MM.1S (cell line): Measurements from ENCODE around the gene SHC2.

Experiments
- DNase-seq: peaks from one replicate; pipeline ENCODE4 v3.0.0-alpha.2; 2015
- H2AFZ ChIP-seq: fragments of 300-600 bp; sonication (generic); 2 replicates; pipeline ENCODE4 v1.6.0; 2016; ENCODE audit warnings: antibody characterized with exemption, low read length
- H3F3A ChIP-seq: fragments of 300-600 bp; sonication (generic); 2 replicates; pipeline ENCODE4 v1.6.1; 2016; ENCODE audit warnings: mild to moderate bottlenecking, antibody characterized with exemption, low read length, moderate library complexity, mixed read lengths; ENCODE audit not compliant: insufficient read depth
- H3K27ac ChIP-seq: fragments of 300-600 bp; sonication (generic); 2 replicates; pipeline ENCODE4 v1.5.1; 2016; ENCODE audit warnings: mild to moderate bottlenecking, low read length
- H3K27me3 ChIP-seq: fragments of 300-600 bp; sonication (generic); replicated peaks from 2 replicates; pipeline ENCODE4 v1.6.0; 2016; ENCODE audit warnings: low read length; ENCODE audit not compliant: insufficient read depth
- H3K36me3 ChIP-seq: fragments of 300-600 bp; sonication (generic); replicated peaks from 2 replicates; pipeline ENCODE4 v1.6.1; 2016; ENCODE audit warnings: mild to moderate bottlenecking, low read length, mixed read lengths; ENCODE audit not compliant: insufficient read depth
- H3K4me1 ChIP-seq: fragments of 300-600 bp; sonication (generic); 2 replicates; pipeline ENCODE4 v1.6.1; 2016; ENCODE audit warnings: low read length, mixed read lengths
- H3K4me2 ChIP-seq: fragments of 300-600 bp; sonication (generic); 2 replicates; pipeline ENCODE4 v1.6.0; 2016; ENCODE audit warnings: low read depth, low read length
- H3K4me3 ChIP-seq: fragments of 300-600 bp; sonication (generic); 2 replicates; pipeline ENCODE4 v1.5.1; 2016; ENCODE audit warnings: low read length, mixed read lengths
- H3K79me2 ChIP-seq: fragments of 300-600 bp; sonication (generic); 2 replicates; pipeline ENCODE4 v1.6.1; 2016; ENCODE audit warnings: mixed run types, low read length, mixed read lengths
- H3K9ac ChIP-seq: fragments of 300-600 bp; sonication (generic); 2 replicates; pipeline ENCODE4 v1.6.1; 2016; ENCODE audit warnings: low read length, mixed read lengths
- H3K9me2 ChIP-seq: fragments of 300-600 bp; sonication (generic); replicated peaks from 2 replicates; pipeline ENCODE4 v1.6.1; 2016; ENCODE audit warnings: mild to moderate bottlenecking, low read length, mixed read lengths; ENCODE audit not compliant: insufficient read depth
- H3K9me3 ChIP-seq: fragments of 300-600 bp; sonication (generic); replicated peaks from 2 replicates; pipeline ENCODE4 v1.6.1; 2016; ENCODE audit warnings: mild to moderate bottlenecking, low read length, mixed read lengths; ENCODE audit not compliant: insufficient read depth
- H4K20me1 ChIP-seq: fragments of 300-600 bp; sonication (generic); 2 replicates; pipeline ENCODE4 v1.6.1; 2016; ENCODE audit warnings: mild to moderate bottlenecking, low read length, moderate library complexity, mixed read lengths; ENCODE audit not compliant: insufficient read depth
- CTCF ChIP-seq: fragments of 300-600 bp; sonication (generic); IDR thresholded peaks from 2 replicates; pipeline ENCODE4 v1.5.1; 2016; ENCODE audit warnings: antibody characterized with exemption, low read length, mixed read lengths
- EZH2 ChIP-seq: fragments of 300-600 bp; sonication (generic); optimal IDR thresholded peaks from 2 replicates; pipeline ENCODE3; 2017; ENCODE audit warnings: low read depth, mild to moderate bottlenecking, antibody characterized with exemption, low read length, mixed read lengths
- EZH2phosphoT487 ChIP-seq: fragments of 300-600 bp; sonication (generic); IDR thresholded peaks from 2 replicates; pipeline ENCODE4 v1.6.1; 2018; ENCODE audit warnings: antibody characterized with exemption, low read length

The SHC2 gene

GRCh38 chr19:416416-416815 lies 44.4 kb downstream of the SHC2 start:
- no peak for TF ChIP-seq EZH2
- TF ChIP-seq EZH2phosphoT487: no peak
- TF ChIP-seq CTCF: no peak

GRCh38 chr19:415292-415691 lies 45.5 kb downstream of the SHC2 start:
- no peak for TF ChIP-seq EZH2
- TF ChIP-seq EZH2phosphoT487: no peak
- TF ChIP-seq CTCF: no peak
- no peak overlapping the region for H3K9ac ChIP-seq
- no peak overlapping the region for H3K4me3 ChIP-seq
- H3K27me3 ChIP-seq: peaks cover 92% of the 10 kb centered on the region
- no peaks in the 10 kb centered on the region for H3K4me1 ChIP-seq
- DNase-seq: no peak
- no peaks in the 10 kb centered on the region for H3K36me3 ChIP-seq
- no peaks in the 10 kb centered on the region for H3K9me2 ChIP-seq
- no peak overlapping the region for H3K27ac ChIP-seq
- H3K9me3 ChIP-seq: no peaks in the 10 kb centered on the region
- H3F3A ChIP-seq: no peaks in the 10 kb centered on the region
- H4K20me1 ChIP-seq: no peaks in the 10 kb centered on the region
- H2AFZ ChIP-seq: no peak overlapping the region
- H3K79me2 ChIP-seq: no peaks in the 10 kb centered on the region
- no peak overlapping the region for H3K4me2 ChIP-seq

More at GRCh38 chr19:416416-416815, 44.4 kb downstream of the SHC2 start:
- H3K4me3 ChIP-seq: no peak overlapping the region
- no peak overlapping the region for H2AFZ ChIP-seq
- H3K9ac ChIP-seq: no peak overlapping the region
- no peak overlapping the region for H3K4me2 ChIP-seq
- no peaks in the 10 kb centered on the region for H3K79me2 ChIP-seq
- peaks cover 97% of the 10 kb centered on the region for H3K27me3 ChIP-seq
- H3K9me3 ChIP-seq: no peaks in the 10 kb centered on the region
- H3K9me2 ChIP-seq: no peaks in the 10 kb centered on the region
- no peak for DNase-seq
- no peaks in the 10 kb centered on the region for H4K20me1 ChIP-seq
- H3K4me1 ChIP-seq: no peaks in the 10 kb centered on the region
- H3F3A ChIP-seq: no peaks in the 10 kb centered on the region
- no peaks in the 10 kb centered on the region for H3K36me3 ChIP-seq
- H3K27ac ChIP-seq: no peak overlapping the region

GRCh38 chr19:413756-414420 lies 46.9 kb downstream of the SHC2 start:
- Histone ChIP-seq H3K9ac (no peak overlapping the region), H3K79me2 (no peaks in the 10 kb centered on the region), H3K27ac (no peak overlapping the region), H3K36me3 (no peaks in the 10 kb centered on the region), H2AFZ (no peak overlapping the region), H3K4me1 (no peaks in the 10 kb centered on the region), H3F3A (no peaks in the 10 kb centered on the region), H3K4me3 (no peak overlapping the region), H3K9me3 (no peaks in the 10 kb centered on the region), H3K9me2 (no peaks in the 10 kb centered on the region), H3K27me3 (peaks cover 91% of the 10 kb centered on the region), H3K4me2 (no peak overlapping the region), H4K20me1 (no peaks in the 10 kb centered on the region)
- DNase-seq: no peak
- no peak for TF ChIP-seq EZH2phosphoT487
